ENCODE measurements around the gene GCK.
"Not testable (repeated sequence)": the region's sequence is repeated elsewhere in the genome, so short reads cannot be mapped to it uniquely, and the experiment has no call there.

GCK gene

GRCh38 chr7:44182827-44183226, 6.4 kb downstream of the GCK start:
- Histone ChIP-seq H3K9me3 (peaks cover 0 to 10% (median 10%) of the 10 kb centered on the region in 3 donors), H3K36me3 (no peaks in the 10 kb centered on the region), H3K4me3 (no peak overlapping the region), H3K4me1 (peaks cover 0 to 4% (median 0%) of the 10 kb centered on the region in 4 donors), H3K27ac (no peak overlapping the region), H3K27me3 (peaks cover 0 to 7% of the 10 kb centered on the region in 2 donors)
- intact Hi-C loops (cut with DNase I; ENCODE audit: low total_unique reads), result loop anchor here (5.0 kb wide), 1 partner anchor 1096 kb away; no protein-coding TSS in a partner anchor
- no peak for TF ChIP-seq CTCF (IDR thresholded peaks at IDR 0.05)
- DNase-seq, result no peak

- Histone ChIP-seq H3K27ac (no peak overlapping the region), H3K4me1 (peaks cover 0 to 7% (median 0%) of the 10 kb centered on the region in 4 donors), H3K36me3 (no peaks in the 10 kb centered on the region), H3K9me3 (peaks cover 0 to 10% (median 10%) of the 10 kb centered on the region in 3 donors), H3K27me3 (peaks cover 0 to 7% of the 10 kb centered on the region in 2 donors), H3K4me3 (no peak overlapping the region)
- no peak for TF ChIP-seq CTCF (IDR thresholded peaks at IDR 0.05)
- intact Hi-C loops (cut with DNase I; ENCODE audit: low total_unique reads), result loop anchor here (5.0 kb wide), 1 partner anchor 1093 kb away; no protein-coding TSS in a partner anchor
- no peak for DNase-seq
Observed at GRCh38 chr7:44180631-44181030, 8.6 kb downstream of the GCK start.

GRCh38 chr7:44177570-44178131, 11.6 kb downstream of the GCK start:
- no peak for TF ChIP-seq CTCF (IDR thresholded peaks at IDR 0.05)
- H3K27ac ChIP-seq, result no peak overlapping the region
- peak in 1 of 2 donors; percentile 61 for DNase-seq
- peaks cover 0 to 4% of the 10 kb centered on the region in 2 donors for H3K27me3 ChIP-seq
- no peaks in the 10 kb centered on the region for H3K36me3 ChIP-seq
- peaks cover 0 to 5% (median 3%) of the 10 kb centered on the region in 3 donors for H3K9me3 ChIP-seq
- intact Hi-C loops (cut with DNase I; ENCODE audit: low total_unique reads), result no loop called here
- peaks cover 0 to 7% (median 0%) of the 10 kb centered on the region in 4 donors for H3K4me1 ChIP-seq
- H3K4me3 ChIP-seq, result no peak overlapping the region

- Histone ChIP-seq H3K36me3 (no peaks in the 10 kb centered on the region), H3K4me3 (no peak overlapping the region), H3K9me3 (no peaks in the 10 kb centered on the region), H3K27me3 (no peaks in the 10 kb centered on the region), H3K4me1 (peaks cover 0 to 7% (median 0%) of the 10 kb centered on the region in 4 donors), H3K27ac (no peak overlapping the region)
- intact Hi-C loops (cut with DNase I; ENCODE audit: low total_unique reads), result no loop called here
- DNase-seq, result peak in 1 of 2 donors; percentile 48
- TF ChIP-seq CTCF (IDR thresholded peaks at IDR 0.05), result no peak
Observed at GRCh38 chr7:44176486-44176885, 12.8 kb downstream of the GCK start.

- H3K4me3 ChIP-seq, result no peak overlapping the region
- peaks cover 0 to 7% (median 0%) of the 10 kb centered on the region in 4 donors for H3K4me1 ChIP-seq
- no peaks in the 10 kb centered on the region for H3K36me3 ChIP-seq
- peak in 1 of 2 donors; percentile 23 for DNase-seq
- H3K27ac ChIP-seq, result no peak overlapping the region
- no peaks in the 10 kb centered on the region for H3K9me3 ChIP-seq
- intact Hi-C loops (cut with DNase I; ENCODE audit: low total_unique reads), result no loop called here
- no peaks in the 10 kb centered on the region for H3K27me3 ChIP-seq
- no peak for TF ChIP-seq CTCF (IDR thresholded peaks at IDR 0.05)
Observed at GRCh38 chr7:44175730-44176129, 13.5 kb downstream of the GCK start.

GRCh38 chr7:44174694-44174948, 14.6 kb downstream of the GCK start:
- intact Hi-C loops (cut with DNase I; ENCODE audit: low total_unique reads), result not testable (repeated sequence)

More at GRCh38 chr7:44174694-44174948, 14.6 kb downstream of the GCK start:
- H3K36me3 ChIP-seq, H3K4me3 ChIP-seq, DNase-seq, H3K27ac ChIP-seq, H3K9me3 ChIP-seq, H3K4me1 ChIP-seq, H3K27me3 ChIP-seq: not testable (repeated sequence)

Data from tibial artery (tissue), 4 donors.